Measurements from ENCODE around the gene KCNN3. TPM values are rescaled to one million over a fixed set of nuclear protein-coding genes. Genes with fewer than 3 reads are reported as not detected.

The KCNN3 gene
- total and polyA plus RNA-seq, 2 of the 13 experiments (the other 11 are each of a cell fraction or from before 2014, with no cell fraction given): not detected

DNA sequence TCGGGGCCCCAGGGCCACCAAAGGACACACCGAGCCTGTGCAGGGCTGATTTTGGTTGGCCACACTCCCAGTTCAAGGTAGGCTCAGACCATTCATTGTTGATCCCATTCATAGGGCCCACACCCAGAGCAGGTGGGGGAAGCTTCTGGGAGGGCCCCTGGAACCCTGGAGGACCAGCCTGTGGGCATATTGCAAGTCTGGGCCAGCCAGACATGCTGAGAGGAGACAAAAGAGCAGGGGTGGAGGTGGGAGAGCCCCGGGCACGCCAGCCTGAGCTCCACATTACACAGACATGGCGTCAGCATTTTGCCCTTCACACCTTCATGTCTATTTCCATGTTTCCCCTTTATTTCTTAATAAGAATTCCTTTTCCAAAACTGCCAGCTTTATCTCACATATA lies 40.8 kb upstream of the KCNN3 start (continued):
- no peak for TF ChIP-seq DZIP1 (CRISPR knock-in tag; IDR thresholded peaks at IDR 0.05)

GRCh38 chr1:154908937-154909336 lies 38.9 kb upstream of the KCNN3 start:
- DNase-seq (ENCODE audit: low spot score) (no peak), ATAC-seq (no peak; the same call in 2 of the 3 replicates), FAIRE-seq (no peak)
- Histone ChIP-seq H3K36me3 (replicated peaks in 1 of 2; ENCODE audit: control insufficient read depth in 1 of 2, insufficient read depth in 2 of 2, low read length in 2 of 2) (no peaks in the 10 kb centered on the region), H2AFZ (ENCODE audit: low read length) (no peak overlapping the region), H3K79me2 (ENCODE audit: insufficient read depth, low read length) (no peaks in the 10 kb centered on the region), H3K9me3 (ENCODE audit: low read length) (no peaks in the 10 kb centered on the region), H3K27ac (ENCODE audit: extremely low read length, insufficient read depth, low read length) (no peak overlapping the region), H3K4me1 (ENCODE audit: insufficient read depth, low read length) (peaks cover 38% of the 10 kb centered on the region), H3K9ac (ENCODE audit: insufficient read depth, low read depth, low read length) (no peak overlapping the region), H3K4me3 (replicated peaks in 1 of 3; ENCODE audit: insufficient read depth in 1 of 3, low read depth in 2 of 3, low read length in 3 of 3) (no peak overlapping the region), H3K4me2 (ENCODE audit: low read depth, low read length) (no peak overlapping the region), H4K20me1 (ENCODE audit: insufficient read depth, low read length) (no peaks in the 10 kb centered on the region), H3K27me3 (ENCODE audit: control insufficient read depth in 1 of 2, insufficient read depth in 2 of 2, low read length in 2 of 2) (no peaks in the 10 kb centered on the region)
- intact Hi-C loops (cut with micrococcal nuclease; ENCODE audit: unreplicated experiment) (loop anchor here (5.0 to 10.0 kb wide), 2 partner anchors 138 to 176 kb away; no protein-coding TSS in a partner anchor), in situ Hi-C loops (cut with HindIII; ENCODE audit: extremely low pct_ligation_motif_present, low pct_unique_long_range_greater_than_20kb) (no loop called here)
- CTCF ChIA-PET (ENCODE audit: low intra/inter-chr PET ratio, low total read pairs): no interaction called here
- no TSS peak for BruUV-seq (replicated peaks)
- 38% methylated on average over 5 of the region's 5 CpGs for WGBS (ENCODE audit: low lambda C conversion rate)
- POLR2A ChIA-PET: interaction anchor here (1.4 to 2.1 kb wide), 3 partner anchors 23 to 46 kb away, joined by 4 to 9 read pairs (median 6); partner anchors contain the start of gene PBXIP1
- TF ChIP-seq ZNF260 (CRISPR knock-in tag; IDR thresholded peaks at IDR 0.05; ENCODE audit: borderline replicate concordance, low read depth): no peak
- TF ChIP-seq ERF (CRISPR knock-in tag; IDR thresholded peaks at IDR 0.05): no peak
- TF ChIP-seq SRSF1 (optimal IDR thresholded peaks at IDR 0.05; ENCODE audit: low read depth, low read length): no peak
- TF ChIP-seq, protein P1, sequence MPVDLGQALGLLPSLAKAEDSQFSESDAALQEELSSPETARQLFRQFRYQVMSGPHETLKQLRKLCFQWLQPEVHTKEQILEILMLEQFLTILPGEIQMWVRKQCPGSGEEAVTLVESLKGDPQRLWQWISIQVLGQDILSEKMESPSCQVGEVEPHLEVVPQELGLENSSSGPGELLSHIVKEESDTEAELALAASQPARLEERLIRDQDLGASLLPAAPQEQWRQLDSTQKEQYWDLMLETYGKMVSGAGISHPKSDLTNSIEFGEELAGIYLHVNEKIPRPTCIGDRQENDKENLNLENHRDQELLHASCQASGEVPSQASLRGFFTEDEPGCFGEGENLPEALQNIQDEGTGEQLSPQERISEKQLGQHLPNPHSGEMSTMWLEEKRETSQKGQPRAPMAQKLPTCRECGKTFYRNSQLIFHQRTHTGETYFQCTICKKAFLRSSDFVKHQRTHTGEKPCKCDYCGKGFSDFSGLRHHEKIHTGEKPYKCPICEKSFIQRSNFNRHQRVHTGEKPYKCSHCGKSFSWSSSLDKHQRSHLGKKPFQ (CRISPR knock-in tag; IDR thresholded peaks at IDR 0.05; ENCODE audit: insufficient replicate concordance): no peak
- TF ChIP-seq ZNF331 (CRISPR knock-in tag; IDR thresholded peaks at IDR 0.05): peak; percentile 94
- no peak for TF ChIP-seq ZNF44 (CRISPR knock-in tag; IDR thresholded peaks at IDR 0.05)
- TF ChIP-seq SNAPC5 (CRISPR knock-in tag; IDR thresholded peaks at IDR 0.05; ENCODE audit: borderline replicate concordance): no peak
- no peak for TF ChIP-seq YEATS4 (CRISPR knock-in tag; IDR thresholded peaks at IDR 0.05; ENCODE audit: borderline replicate concordance)

Data from HepG2 (cell line).